Stimulated activated CD8-positive, alpha-beta memory T cell treated with anti-CD3 and anti-CD28 coated beads, Interleukin-7, amount 100 ng/mL, for 24 hours (primary cell): Measurements from ENCODE around the gene TRIM77.
"Not testable (repeated sequence)": the region's sequence is repeated elsewhere in the genome, so short reads cannot be mapped to it uniquely, and the experiment has no call there.

Experiments used
- DNase-seq: peaks from one replicate; pipeline ENCODE4 v3.0.0-alpha.2; 2020; ENCODE audit warnings: low read depth

Gene TRIM77, protein sequence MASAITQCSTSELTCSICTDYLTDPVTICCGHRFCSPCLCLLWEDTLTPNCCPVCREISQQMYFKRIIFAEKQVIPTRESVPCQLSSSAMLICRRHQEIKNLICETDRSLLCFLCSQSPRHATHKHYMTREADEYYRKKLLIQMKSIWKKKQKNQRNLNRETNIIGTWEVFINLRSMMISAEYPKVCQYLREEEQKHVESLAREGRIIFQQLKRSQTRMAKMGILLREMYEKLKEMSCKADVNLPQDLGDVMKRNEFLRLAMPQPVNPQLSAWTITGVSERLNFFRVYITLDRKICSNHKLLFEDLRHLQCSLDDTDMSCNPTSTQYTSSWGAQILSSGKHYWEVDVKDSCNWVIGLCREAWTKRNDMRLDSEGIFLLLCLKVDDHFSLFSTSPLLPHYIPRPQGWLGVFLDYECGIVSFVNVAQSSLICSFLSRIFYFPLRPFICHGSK

DNA sequence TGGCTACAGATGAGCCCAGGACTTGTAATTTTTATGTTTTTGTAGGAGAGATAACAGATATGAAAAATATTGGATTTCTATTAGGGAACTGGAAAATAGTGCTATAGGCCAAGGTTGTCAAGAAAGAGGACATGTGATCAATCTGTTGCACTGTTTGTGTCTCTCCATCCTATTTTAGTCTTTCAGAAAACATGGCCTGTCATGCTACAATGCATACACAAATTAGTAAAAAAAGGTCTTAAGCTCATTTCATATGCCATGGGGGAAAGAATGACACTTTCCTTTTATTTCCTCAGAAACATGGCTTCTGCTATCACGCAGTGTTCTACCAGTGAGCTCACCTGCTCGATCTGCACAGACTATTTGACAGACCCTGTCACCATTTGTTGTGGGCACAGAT is at the start of gene TRIM77:
Gene TRIM77, plus strand, starts transcription at position 301 of the 400 bp plus-strand sequence. Its CDS starts 0 bp downstream, at position 301.
- DNase-seq: not testable (repeated sequence)

DNA sequence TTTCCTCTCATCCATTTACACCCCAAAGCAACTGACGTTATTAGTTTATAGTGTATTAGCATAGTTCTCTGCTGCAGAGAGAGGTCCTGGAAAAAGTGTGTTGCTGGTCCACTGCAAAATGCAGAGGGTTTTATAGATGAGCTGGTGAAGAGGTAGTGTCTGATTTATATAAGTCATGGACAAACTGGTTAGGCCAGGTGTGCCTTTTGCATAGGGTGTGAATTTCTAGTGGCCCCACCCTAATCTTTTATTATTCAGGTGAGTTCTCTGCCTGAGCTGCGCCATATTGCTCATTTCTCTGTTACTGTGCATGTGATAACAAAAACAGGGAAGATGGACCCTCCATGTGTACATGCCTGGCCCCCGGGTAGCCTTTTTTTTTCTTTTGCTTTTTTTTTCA is 43.1 kb upstream of the TRIM77 start:
- DNase-seq: no peak

DNA sequence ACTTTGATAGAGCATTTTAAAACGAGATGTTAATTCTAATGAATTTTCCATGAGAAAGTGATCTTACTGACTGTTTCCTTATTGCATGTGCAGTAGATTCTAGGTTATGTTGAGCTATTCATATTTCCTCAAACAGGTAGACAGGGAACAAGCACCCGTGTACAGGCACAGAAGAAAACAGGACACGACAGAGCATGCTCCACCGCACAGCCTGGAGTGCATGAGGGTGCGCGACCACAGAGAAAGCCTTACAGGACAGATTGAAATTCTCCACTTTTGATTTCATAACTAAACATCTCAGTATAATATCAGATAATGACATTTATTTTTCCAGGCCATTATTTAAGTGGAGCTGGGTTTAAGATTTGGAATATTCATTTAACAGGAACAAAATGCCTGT is 41.9 kb upstream of the TRIM77 start:
- not testable (repeated sequence) for DNase-seq

DNA sequence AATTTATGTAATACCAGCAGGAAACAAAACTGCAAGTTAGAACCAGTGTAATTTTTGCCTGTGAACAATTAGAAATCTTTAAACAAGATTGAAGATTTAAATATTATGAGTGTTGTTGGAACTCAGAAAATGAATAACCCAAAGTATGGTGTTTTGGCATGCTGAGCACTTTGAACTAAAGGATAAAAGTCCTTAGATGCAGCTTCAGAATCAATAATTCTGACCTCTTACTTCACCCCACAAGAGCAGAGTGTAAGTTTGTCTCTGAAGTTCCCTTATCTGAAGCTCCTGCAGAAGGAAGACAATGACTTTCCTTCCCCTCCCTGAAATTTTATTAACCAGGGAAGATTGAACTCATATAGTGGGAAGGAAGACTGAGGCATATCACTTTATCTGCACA is 40.5 kb upstream of the TRIM77 start:
- DNase-seq: not testable (repeated sequence)

DNA sequence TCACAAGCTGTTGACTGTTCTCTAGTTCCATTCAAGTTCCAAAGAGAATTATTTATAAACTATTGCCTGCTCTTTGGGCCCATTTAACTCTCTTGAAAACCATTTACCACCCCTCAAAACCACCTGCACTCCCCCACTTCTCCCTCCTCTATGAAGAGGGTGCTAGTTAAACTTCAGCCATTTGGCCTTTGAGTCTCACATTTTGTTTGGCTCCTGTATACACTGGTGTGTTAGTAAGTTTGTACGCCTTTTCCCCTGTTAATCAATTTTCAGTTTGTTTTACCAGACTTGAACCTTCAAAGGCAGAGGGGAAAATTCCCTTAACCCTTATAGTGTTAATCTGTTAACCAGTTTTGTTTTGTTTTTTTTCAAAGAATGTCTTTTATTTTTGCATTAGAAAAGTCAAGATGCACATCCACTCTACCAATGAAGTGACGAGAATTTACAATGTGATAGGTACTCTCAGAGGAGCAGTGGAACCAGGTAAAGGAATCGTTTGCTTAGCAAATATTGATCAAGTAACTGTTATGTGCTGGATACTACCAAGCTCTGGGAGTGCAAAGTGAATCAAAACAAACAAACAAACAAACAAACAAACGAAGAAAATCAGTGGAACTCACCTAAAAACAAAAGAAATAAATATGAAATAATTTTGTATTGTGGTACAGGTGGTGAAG is 40.0 kb upstream of the TRIM77 start:
- DNase-seq: not testable (repeated sequence)

DNA sequence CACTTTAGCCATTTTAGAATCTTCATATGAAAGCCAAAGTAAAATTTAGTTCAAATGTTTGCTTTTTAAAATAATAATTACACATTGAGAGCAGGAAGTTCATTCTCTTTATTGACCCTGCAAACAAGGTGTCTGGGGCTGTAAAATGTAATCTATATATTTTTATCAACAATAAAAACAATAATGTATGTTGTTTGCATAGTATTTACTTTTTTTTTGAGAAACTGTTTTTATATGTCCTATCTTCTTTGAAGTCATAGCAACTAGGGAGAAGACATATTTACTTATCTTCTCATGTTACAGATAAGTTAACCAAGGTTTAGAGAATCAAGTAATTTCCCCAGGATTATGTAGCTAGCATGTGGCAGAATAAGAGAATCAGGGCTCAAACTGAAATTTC is 37.6 kb upstream of the TRIM77 start:
- DNase-seq: not testable (repeated sequence)

DNA sequence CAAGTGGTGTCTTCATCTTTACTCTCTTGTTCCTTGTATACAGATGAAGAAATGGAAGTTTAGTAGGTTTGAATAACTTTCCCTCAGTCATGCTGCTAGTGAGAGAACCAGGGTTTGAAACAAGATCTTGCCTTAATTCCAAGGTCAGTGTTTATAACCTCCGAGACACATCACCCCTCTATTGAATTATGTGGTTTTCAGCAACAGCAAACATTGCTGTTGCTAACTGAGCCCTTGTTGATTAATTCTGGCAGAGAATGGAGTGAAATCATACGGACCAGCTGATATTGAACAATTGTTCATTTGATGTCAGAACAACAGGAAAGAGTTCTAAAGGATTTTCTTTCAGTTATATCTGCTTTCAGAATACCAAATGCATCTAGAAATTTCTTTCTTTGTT is 36.7 kb upstream of the TRIM77 start:
- DNase-seq: not testable (repeated sequence)

DNA sequence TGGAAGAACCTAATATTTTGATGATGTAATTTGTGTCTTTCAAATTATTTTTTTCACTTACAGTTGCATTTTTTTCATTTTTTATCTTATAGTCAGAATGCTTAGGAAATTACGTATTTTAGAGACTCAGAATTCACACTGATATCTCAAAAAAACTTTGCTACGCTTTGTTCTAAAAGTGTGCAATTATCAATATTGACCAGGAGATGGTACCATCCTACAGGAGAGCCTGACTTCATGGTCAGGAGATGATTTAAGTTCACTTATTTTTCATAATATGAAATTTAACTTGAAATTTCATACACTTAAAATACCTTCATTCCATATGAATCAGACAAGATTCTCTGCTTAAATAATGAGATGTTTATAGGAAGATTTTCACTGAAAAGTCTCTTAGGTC is 34.7 kb upstream of the TRIM77 start:
- DNase-seq: not testable (repeated sequence)

DNA sequence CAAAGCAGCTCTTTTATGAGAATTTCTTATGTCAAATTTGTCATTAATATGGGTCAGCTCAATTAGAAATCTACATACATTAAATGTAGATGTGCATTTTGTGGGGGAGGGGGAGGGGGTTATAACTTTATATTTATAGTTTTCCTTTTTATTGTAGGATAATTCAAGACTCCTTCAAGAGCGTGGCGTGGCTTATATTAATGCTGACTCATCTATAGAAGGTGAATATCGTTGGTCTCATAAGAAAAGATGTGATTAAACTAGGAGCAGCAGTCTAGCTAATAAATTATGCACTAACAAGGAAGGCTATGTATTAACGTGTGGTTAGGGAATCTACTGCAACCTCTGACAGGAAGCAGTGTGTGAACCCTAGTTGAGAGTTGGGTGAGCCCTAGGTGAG is 34.2 kb upstream of the TRIM77 start:
- DNase-seq: not testable (repeated sequence)

DNA sequence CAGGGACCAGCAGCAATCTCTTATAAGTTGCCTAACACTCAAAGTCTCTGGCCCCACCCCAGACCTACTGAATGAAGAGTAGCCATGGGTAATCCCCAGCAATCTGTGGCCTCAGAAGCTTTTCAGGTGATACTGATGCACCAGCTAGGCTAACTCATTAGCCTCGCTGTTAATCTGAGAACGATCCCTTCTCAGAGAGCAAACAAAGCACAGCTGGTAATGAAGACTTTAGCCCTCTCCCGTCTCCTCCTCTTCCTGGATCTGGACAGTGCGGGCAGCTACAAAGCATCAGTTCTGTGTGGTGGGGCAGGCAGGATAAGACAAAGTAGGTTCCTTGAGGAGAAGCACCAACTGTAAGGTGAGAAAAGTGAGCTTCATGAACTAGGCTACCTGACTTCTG is 3.0 kb upstream of the TRIM77 start:
- not testable (repeated sequence) for DNase-seq

DNA sequence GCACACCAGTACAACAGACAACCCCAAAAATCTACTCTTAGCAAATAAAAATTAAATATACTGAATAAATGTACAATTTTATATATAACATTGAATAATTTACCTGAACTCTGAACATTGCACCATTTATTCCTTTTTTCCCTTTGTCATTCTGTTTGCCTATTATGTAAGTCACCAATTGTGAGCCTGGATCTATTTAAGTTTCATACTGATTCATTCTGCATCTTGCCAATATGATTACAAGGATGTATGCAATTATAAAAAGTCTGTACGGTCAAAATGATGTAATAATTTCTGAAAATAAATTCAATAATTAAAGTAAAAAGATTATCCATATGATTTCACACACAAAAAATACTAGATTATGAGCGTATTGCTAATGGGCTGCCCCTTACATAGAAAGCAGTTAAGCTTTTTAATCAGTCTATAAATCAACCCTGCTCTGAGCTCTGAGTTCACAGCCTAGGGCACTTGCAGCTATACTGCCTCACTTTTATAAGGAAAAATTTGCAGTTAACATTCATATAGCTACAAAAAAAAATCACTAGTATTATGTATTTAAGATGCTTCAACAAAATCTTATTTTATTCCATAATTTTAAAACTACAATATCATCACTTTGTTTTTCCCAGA is 14.9 kb downstream of the TRIM77 start:
- DNase-seq: not testable (repeated sequence)

DNA sequence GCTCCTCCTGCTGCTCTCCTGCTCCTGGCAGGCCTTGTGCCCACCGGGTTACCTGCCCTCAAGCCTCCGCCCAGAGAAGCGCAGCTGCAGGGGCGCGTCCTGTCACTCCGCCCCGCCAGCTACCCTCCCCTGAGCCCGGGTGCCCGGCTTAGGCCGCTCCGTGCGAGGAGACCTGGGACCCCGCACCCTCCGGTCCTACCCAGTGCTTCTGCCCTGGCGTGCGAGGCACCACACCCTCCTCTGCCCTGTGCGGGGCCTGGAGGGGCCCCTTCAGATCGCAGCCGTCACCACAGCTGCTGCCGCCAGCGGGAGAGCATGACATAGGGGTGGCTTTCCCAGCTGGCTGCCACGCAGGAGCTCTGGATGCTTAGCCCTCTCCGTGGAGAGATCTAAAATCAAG is 20.1 kb downstream of the TRIM77 start:
- DNase-seq: not testable (repeated sequence)

DNA sequence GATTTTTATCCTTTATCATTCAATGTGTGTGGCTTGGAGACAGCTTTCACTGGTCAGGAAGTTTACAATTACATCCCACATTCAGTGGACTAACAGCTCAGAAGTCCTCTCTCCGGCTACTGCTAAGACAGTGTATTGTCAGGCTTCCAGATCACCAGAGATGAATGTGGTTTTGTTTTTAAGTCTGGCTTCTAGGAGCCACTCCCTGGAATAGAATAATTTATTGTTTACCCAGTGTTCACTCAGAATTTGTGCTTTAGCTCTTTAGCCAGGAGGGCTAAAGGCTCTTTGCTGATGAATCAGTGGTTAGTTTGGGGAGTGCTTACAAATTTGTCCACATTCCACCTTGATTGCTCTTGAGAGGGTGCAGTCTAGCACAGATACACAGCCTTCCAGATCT is 26.5 kb downstream of the TRIM77 start:
- no peak for DNase-seq

DNA sequence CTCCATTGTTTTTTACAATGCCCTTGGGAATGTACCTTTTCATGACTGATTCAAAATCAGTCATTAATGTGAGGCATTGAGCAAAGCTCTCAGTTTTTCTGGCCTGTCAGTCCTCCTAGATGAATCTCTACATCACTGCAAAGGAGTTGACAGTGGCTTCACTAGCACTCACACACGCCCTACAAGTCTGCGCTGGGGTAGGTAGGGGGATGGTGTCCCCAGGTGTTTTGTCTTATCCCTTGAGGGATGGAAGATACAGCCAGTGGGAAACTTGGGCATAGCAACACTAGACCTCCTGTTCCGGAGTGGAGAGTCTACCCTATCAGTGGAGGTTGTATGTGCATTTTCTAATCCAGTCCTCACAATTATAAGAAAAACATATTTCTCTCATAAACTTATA is 27.0 kb downstream of the TRIM77 start:
- no peak for DNase-seq

DNA sequence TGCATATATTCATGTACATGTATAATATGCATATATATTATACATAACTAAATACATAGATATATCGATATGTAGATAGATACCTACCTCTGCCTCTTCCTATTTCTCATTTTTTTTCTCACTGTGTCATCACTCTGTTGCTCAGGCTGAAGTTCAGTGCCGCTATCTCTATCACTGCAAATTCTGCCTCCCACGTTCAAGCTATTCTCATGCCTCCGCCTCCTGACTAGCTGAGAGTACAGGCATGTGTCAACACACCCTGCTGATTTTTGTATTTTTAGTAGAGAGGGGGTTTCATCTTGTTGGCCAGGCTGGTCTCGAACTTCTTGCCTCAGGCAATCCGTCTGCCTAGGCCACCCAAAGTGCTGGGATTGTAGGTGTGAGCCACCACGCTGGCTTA is 31.3 kb downstream of the TRIM77 start:
- DNase-seq: not testable (repeated sequence)

DNA sequence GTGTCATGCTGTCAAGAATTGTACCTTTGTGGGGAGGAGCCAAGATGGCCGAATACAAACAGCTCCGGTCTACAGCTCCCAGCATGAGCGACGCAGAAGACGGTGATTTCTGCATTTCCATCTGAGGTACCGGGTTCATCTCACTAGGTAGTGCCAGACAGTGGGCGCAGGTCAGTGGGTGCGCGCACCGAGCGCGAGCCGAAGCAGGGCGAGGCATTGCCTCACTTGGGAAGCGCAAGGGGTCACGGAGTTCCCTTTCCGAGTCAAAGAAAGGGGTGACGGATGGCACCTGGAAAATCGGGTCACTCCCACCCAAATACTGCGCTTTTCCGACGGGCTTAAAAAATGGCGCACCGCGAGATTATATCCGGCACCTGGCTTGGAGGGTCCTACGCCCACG is 34.1 kb downstream of the TRIM77 start:
- DNase-seq: not testable (repeated sequence)

DNA sequence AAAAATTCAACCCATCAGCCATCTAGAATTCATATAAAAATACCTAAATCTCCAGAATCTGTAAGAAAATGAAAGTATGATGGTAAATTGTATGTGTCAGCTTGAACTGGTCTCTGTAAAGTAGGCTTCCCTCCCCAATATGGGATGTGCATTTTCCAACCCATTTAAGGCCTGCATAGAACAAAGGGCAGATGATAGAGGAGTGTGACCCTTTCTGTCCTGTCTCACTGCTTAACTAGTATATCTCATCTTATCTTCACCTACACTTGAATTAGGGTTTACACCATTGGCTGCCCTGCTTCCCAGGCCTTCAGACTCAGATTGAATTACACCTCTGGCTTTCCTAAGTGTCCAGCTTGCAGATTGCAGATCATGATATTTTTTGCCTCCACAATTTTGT is 40.7 kb downstream of the TRIM77 start:
- not testable (repeated sequence) for DNase-seq
